Hepatic stellate cell (primary cell): ENCODE measurements around the gene RNF150.

Experiments
- DNase-seq: peaks from one replicate; pipeline ENCODE4 v3.0.0; 2011; ENCODE audit warnings: low spot score

The RNF150 gene

GRCh38 chr4:141131723-141132071 lies 1.6 kb downstream of the RNF150 start:
- DNase-seq: no peak

GRCh38 chr4:141130947-141131605 lies 2.2 kb downstream of the RNF150 start:
- no peak for DNase-seq

GRCh38 chr4:141127884-141128283 lies 5.4 kb downstream of the RNF150 start:
- no peak for DNase-seq

- no peak for DNase-seq
Observed at GRCh38 chr4:141126769-141127168, 6.5 kb downstream of the RNF150 start.

- DNase-seq: no peak
Observed at GRCh38 chr4:141124224-141124623, 9.0 kb downstream of the RNF150 start.

- no peak for DNase-seq
Observed at GRCh38 chr4:141121768-141122454, 11.4 kb downstream of the RNF150 start.

- DNase-seq: no peak
Observed at GRCh38 chr4:141121101-141121500, 12.2 kb downstream of the RNF150 start.

GRCh38 chr4:141120036-141120593 lies 13.2 kb downstream of the RNF150 start:
- no peak for DNase-seq

- no peak for DNase-seq
Observed at GRCh38 chr4:141119071-141119470, 14.2 kb downstream of the RNF150 start.

DNA sequence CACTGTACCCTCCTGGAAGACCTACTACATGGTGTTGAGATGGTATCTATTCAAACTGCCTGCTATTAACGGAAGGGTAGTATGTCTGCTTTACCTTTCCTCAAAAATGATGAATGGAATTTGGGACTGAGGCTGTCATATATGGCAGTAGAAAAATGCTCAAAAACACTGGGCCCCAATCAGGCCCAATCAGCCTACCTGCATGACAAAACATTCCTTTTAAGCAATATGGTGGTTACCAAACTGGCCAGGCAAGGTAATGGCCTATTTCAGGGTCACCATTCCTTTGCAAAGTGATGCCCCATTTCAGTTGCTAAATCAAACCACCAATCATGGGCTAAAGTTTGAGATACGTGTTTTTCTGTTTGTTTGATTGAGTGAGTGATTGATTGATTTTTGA lies 14.9 kb downstream of the RNF150 start:
- DNase-seq: no peak

GRCh38 chr4:141117935-141118334 lies 15.3 kb downstream of the RNF150 start:
- DNase-seq: no peak

DNA sequence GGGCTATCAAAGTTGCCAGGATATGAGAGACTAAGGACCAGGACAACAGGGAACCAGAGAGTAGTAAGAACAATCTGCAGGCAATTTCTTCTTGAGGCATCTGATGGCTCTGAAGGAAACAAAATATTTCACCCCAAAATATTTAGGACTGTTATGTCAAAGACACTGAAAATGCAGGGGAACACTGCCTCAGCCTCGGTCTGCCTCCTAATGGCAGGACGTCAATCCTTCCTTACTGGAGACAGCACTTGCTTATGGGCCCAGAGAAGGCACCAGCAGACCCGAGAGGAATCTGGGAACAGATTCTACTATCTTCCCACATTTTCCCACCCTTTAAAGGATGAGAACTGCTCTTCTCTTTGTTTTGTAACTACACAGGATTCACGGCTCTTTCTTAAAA lies 23.3 kb downstream of the RNF150 start:
- no peak for DNase-seq

DNA sequence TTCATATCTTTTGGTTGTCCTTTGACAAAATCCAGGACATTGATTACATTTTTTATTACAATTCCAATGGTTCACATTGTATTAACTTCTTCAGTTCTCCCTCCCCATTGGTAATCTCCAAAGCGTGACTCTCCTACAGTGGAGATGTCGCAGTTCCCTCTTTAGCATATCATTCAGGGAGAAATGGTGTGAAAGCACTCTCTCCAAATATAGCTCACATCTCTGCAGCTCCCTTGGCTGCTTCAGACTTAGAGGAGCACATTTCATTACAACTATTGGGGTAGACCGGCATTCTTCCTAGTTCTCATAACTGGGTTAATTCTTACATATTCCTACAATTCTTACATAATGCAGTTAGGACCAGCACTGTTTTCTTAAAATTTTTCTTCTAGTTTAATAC lies 25.3 kb downstream of the RNF150 start:
- no peak for DNase-seq

GRCh38 chr4:141102367-141102766 lies 30.9 kb downstream of the RNF150 start:
- DNase-seq: no peak

DNA sequence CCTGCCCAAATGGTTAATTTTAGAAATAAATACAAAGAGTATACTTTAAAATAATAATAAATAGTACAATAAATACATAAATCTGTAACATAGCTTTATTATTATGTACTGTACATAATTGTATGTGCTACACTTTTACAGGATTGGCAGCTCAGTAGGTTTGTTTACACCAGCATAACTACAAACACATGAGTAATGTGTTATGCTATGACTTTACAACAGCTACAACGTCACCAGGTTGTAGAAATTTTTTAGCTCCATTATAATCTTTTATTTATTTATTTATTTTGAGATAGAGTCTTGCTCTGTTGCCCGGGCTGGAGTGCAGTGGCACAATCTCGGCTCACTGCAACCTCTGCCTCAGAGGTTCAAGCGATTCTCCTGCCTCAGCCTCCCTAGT lies 31.8 kb downstream of the RNF150 start:
- no peak for DNase-seq

GRCh38 chr4:141099326-141099725 lies 33.9 kb downstream of the RNF150 start:
- peak; percentile 13 for DNase-seq

- no peak for DNase-seq
Observed at GRCh38 chr4:141098163-141098562, 35.1 kb downstream of the RNF150 start.

GRCh38 chr4:141090473-141090872 lies 42.8 kb downstream of the RNF150 start:
- no peak for DNase-seq

GRCh38 chr4:141081921-141082395 lies 51.3 kb downstream of the RNF150 start:
- DNase-seq: no peak

DNA sequence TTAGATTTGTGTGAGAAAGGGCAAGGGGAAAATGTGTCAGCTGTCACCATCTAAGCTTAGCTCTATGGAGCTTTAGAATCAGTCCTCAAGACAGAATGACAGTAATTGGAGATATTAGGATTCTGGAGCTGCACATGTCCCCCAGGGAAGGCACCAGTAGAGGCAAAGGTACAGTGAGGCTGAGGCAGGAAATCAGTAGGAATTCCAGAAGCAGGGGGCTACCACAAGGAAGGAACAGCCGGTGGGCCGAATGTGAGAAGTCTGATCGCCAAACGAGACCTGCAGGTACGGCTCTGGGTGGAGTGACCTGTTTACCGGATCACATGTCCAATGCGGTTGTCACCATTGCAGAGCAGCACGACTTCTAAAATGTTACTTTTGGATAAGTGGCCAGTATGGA lies 52.6 kb downstream of the RNF150 start:
- DNase-seq: no peak

DNA sequence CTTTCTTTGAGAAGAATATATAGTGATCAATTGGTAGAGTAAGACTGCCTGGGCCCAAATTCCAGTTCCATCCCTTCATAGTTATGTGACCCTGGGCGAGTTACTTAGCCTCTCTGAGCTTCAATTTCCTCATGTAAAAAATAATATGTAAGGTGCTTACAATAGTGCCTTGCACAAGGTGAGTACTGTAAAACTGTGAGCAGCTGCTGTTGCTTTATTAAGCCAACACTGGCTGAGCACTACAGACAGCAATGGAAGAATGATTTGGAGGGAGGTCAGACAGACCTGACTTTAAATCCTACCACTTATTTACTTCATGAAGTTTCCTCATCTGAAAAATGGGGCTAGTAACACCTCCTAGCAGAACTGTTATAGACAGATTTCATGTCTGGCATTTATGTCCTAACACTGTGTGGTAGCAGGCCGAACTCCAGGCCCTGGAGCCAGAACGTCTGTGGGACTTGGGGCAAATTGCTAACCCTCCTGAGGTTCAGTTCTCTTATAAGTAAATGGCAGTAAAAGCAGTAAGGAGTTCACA lies 53.8 kb downstream of the RNF150 start:
- no peak for DNase-seq

DNA sequence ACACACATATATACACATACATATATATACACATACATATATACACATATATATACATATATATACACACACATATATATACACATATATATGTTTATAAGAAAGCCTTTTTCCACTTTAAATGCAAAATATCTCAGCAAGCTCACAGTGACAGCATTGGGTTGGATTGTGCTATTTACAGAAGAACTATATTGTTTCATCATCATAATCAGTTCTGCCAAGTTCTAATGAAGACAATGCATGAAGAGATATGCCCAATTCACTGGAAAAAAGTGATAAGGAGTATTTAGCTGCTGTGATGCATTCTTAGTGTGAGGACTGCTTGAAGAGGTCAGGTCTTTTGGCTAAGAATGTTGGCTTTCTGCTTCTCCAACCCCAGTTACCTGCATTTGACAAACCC lies 54.4 kb downstream of the RNF150 start:
- DNase-seq: no peak

DNA sequence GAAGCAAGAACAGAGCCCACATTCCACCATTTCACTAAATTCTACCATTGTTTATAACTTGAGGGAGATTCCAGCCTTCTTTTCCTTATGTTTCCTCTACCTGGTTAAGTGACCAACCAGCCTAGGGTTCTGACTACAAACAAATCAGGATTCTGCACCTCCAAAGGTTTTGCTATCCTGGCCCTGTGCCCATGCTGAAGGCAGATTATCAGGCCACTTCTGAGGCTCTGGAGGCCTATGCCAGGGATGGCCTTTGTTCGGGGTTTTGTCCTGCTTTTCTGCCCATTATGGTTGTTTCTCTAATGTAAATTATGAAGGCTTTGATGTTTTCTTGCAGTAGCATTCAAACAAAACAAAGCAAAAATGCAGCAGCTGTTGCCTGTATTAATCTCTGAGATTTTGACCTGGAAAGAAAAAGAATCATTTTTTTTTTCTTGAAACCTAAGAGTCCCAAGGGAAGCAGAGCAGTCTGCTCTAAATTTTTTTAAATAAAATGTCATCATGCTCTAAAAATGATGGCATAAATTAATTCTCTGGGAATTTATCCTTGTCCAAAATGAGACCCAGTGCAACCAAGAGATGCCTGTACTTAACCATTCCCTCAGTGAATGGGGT lies 55.6 kb downstream of the RNF150 start:
- DNase-seq: no peak
